ENCODE measurements around the gene MTM1. TPM values are rescaled to one million over a fixed set of nuclear protein-coding genes. Genes with fewer than 3 reads are reported as not detected.

Gene MTM1
- total RNA-seq, 1 experiment from 2014 or later, result 6.4 TPM

DNA sequence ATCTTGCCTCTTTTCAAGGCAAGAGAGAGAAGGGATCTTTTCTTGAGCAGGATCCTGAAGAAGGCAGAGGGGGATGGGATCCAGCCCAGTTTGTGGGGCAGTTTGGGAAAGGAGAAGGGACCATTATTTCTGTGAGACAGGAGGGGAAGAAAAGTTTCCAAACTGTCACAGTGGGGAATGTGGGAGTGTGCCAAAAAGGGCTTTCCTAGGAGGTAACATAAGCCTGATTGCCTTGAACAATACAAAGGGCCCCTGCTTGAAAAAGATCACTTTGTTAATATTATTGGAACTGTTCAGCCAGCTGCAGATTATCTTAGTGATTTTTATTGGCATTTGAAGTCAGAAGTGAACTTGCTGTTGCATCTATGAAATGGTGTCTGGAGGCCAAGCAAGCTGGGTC is 55.2 kb downstream of the MTM1 start:
- DNase-seq, result no peak
- H2AK5ac ChIP-seq (ENCODE audit: insufficient read length, low read length), result no peak overlapping the region
- no peaks in the 10 kb centered on the region for H3K79me2 ChIP-seq (ENCODE audit: insufficient read depth, low read length)
- H3K56ac ChIP-seq (ENCODE audit: insufficient read length, low read depth, low read length), result no peak overlapping the region
- H2AFZ ChIP-seq (ENCODE audit: low read length), result no peak overlapping the region
- H4K20me1 ChIP-seq (ENCODE audit: control insufficient read depth, insufficient read depth, insufficient read length), result no peaks in the 10 kb centered on the region
- no peaks in the 10 kb centered on the region for H3K79me1 ChIP-seq (ENCODE audit: insufficient read depth, low read depth, low read length, poor library complexity, severe bottlenecking)
- peaks cover 63% of the 10 kb centered on the region in 2 experiments for H3K9me3 Mint-ChIP-seq
- H3T11ph ChIP-seq (ENCODE audit: low read length), result no peak overlapping the region
- no peak overlapping the region for H3K4ac ChIP-seq (ENCODE audit: low read depth, low read length)
- H2BK20ac ChIP-seq (ENCODE audit: low read depth, low read length, poor library complexity, severe bottlenecking), result no peak overlapping the region
- H3K4me1 Mint-ChIP-seq, result no peaks in the 10 kb centered on the region
- no peak overlapping the region for H4K5ac ChIP-seq (ENCODE audit: insufficient read length, low read depth, low read length)
- no peak overlapping the region for H2BK120ac ChIP-seq (ENCODE audit: low read depth, low read length, poor library complexity, severe bottlenecking)
- H3K23ac ChIP-seq (ENCODE audit: insufficient read length, low read depth, low read length), result no peak overlapping the region
- H2BK15ac ChIP-seq (ENCODE audit: low read depth, low read length), result no peak overlapping the region
- H3K4me2 ChIP-seq (ENCODE audit: insufficient read depth, insufficient read length, low read length), result no peak overlapping the region
- H4K8ac ChIP-seq (replicated peaks; ENCODE audit: insufficient read length, low read depth, low read length), result no peak overlapping the region
- H3K18ac ChIP-seq (ENCODE audit: insufficient read length, low read depth, low read length), result no peak overlapping the region
- no peak overlapping the region for H2BK12ac ChIP-seq (ENCODE audit: insufficient read length, low read depth, low read length)
- no peak overlapping the region for H3K14ac ChIP-seq (ENCODE audit: insufficient read depth, low read length)
- H4K91ac ChIP-seq (ENCODE audit: insufficient read length, low read depth, low read length), result no peak overlapping the region
- H3K27me3 Mint-ChIP-seq (ENCODE audit: low read depth), result no peaks in the 10 kb centered on the region
- H3K27me3 ChIP-seq (ENCODE audit: insufficient read depth, low read length), result no peaks in the 10 kb centered on the region
- TF ChIP-seq, protein P1, sequence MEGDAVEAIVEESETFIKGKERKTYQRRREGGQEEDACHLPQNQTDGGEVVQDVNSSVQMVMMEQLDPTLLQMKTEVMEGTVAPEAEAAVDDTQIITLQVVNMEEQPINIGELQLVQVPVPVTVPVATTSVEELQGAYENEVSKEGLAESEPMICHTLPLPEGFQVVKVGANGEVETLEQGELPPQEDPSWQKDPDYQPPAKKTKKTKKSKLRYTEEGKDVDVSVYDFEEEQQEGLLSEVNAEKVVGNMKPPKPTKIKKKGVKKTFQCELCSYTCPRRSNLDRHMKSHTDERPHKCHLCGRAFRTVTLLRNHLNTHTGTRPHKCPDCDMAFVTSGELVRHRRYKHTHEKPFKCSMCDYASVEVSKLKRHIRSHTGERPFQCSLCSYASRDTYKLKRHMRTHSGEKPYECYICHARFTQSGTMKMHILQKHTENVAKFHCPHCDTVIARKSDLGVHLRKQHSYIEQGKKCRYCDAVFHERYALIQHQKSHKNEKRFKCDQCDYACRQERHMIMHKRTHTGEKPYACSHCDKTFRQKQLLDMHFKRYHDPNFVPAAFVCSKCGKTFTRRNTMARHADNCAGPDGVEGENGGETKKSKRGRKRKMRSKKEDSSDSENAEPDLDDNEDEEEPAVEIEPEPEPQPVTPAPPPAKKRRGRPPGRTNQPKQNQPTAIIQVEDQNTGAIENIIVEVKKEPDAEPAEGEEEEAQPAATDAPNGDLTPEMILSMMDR (conservative IDR thresholded peaks at IDR 0.05), result no peak
- H3K4me3 Mint-ChIP-seq, result no peak overlapping the region
- no peak overlapping the region for H2BK5ac ChIP-seq (ENCODE audit: insufficient read length, low read length)
- peaks cover 5% of the 10 kb centered on the region for H3K9me3 ChIP-seq (ENCODE audit: control insufficient read depth, low read depth, low read length)
- peak overlapping the region in 1 of 3 experiments; percentile 41; a peak in 1 of 7 replicates for H3K27ac Mint-ChIP-seq
- peaks cover 4 to 15% (median 5%) of the 10 kb centered on the region in 3 experiments; a peak in 6 of 7 replicates for H3K36me3 Mint-ChIP-seq (ENCODE audit: insufficient read depth in 1 of 3, low read depth in 3 of 3)
- no peak overlapping the region for H3K27ac ChIP-seq (ENCODE audit: insufficient read length, low read depth, low read length)
- H3K9ac ChIP-seq (ENCODE audit: extremely low read depth, insufficient read length, low read length), result no peak overlapping the region
- no peaks in the 10 kb centered on the region for H3K4me1 ChIP-seq (ENCODE audit: insufficient read depth, low read length)
- H3K23me2 ChIP-seq (ENCODE audit: insufficient read length, low read depth, low read length, poor library complexity, severe bottlenecking), result no peaks in the 10 kb centered on the region

All from H9 (cell line).